RWPE2 (cell line): ENCODE measurements around the gene EML6.

ENCODE experiments used
- ATAC-seq: fragments of 200-7000 bp; cut with Tn5 transposase; 3 replicates; pipeline ENCODE4 v1.9.1; 2021; ENCODE audit warnings: low read depth
- DNase-seq: peaks from one replicate; pipeline ENCODE4 v3.0.0-alpha.2; 2020; ENCODE audit warnings: low spot score
- H3K27ac ChIP-seq: fragments of 450-650 bp; 2 replicates; pipeline ENCODE4 v1.5.1; 2017; ENCODE audit warnings: mild to moderate bottlenecking; ENCODE audit not compliant: poor library complexity, severe bottlenecking
- H3K27me3 ChIP-seq: fragments of 250-450 bp; sonication (Bioruptor Pico); 2 replicates; pipeline ENCODE4 v1.5.1; 2021; ENCODE audit warnings: mild to moderate bottlenecking, moderate library complexity; ENCODE audit not compliant: insufficient read depth, poor library complexity, severe bottlenecking
- H3K36me3 ChIP-seq: fragments of 250-450 bp; sonication (Bioruptor Pico); 2 replicates; pipeline ENCODE4 v1.5.1; 2020; ENCODE audit warnings: low read depth, mild to moderate bottlenecking, moderate library complexity
- H3K4me1 ChIP-seq: fragments of 250-450 bp; sonication (Bioruptor Pico); 2 replicates; pipeline ENCODE4 v1.5.1; 2021; ENCODE audit warnings: mild to moderate bottlenecking, moderate library complexity; ENCODE audit not compliant: insufficient read depth, poor library complexity, severe bottlenecking
- H3K4me3 ChIP-seq: fragments of 250-450 bp; sonication (Bioruptor Pico); 2 replicates; pipeline ENCODE4 v1.5.1; 2021; ENCODE audit warnings: mild to moderate bottlenecking, moderate library complexity; ENCODE audit not compliant: severe bottlenecking
- H3K9me3 ChIP-seq: fragments of 250-450 bp; sonication (Bioruptor Pico); 2 replicates; pipeline ENCODE4 v1.5.1; 2021; ENCODE audit warnings: mild to moderate bottlenecking, moderate library complexity; ENCODE audit not compliant: severe bottlenecking
- CTCF ChIP-seq: fragments of 450-650 bp; IDR thresholded peaks from one replicate; pipeline ENCODE4 v1.5.1; 2017; ENCODE audit warnings: mild to moderate bottlenecking, moderate library complexity; ENCODE audit not compliant: poor library complexity, severe bottlenecking

Gene EML6

GRCh38 chr2:54881759-54882158 is 158.3 kb downstream of the EML6 start:
- no peaks in the 10 kb centered on the region for H3K36me3 ChIP-seq
- no peak overlapping the region for H3K27ac ChIP-seq
- H3K4me3 ChIP-seq, result no peak overlapping the region
- no peak for DNase-seq
- H3K4me1 ChIP-seq, result no peaks in the 10 kb centered on the region
- no peak for ATAC-seq
- TF ChIP-seq CTCF, result no peak
- H3K27me3 ChIP-seq, result no peaks in the 10 kb centered on the region
- H3K9me3 ChIP-seq, result no peaks in the 10 kb centered on the region

GRCh38 chr2:54885891-54886290 is 162.4 kb downstream of the EML6 start:
- no peaks in the 10 kb centered on the region for H3K36me3 ChIP-seq

GRCh38 chr2:54887850-54888545 is 164.5 kb downstream of the EML6 start:
- Histone ChIP-seq H3K27ac (no peak overlapping the region), H3K4me1 (no peaks in the 10 kb centered on the region), H3K27me3 (no peaks in the 10 kb centered on the region), H3K36me3 (no peaks in the 10 kb centered on the region), H3K4me3 (no peak overlapping the region), H3K9me3 (no peaks in the 10 kb centered on the region)
- ATAC-seq (no peak), DNase-seq (no peak)
- no peak for TF ChIP-seq CTCF

More at GRCh38 chr2:54885891-54886290, 162.4 kb downstream of the EML6 start:
- no peaks in the 10 kb centered on the region for H3K9me3 ChIP-seq
- no peak overlapping the region for H3K27ac ChIP-seq
- no peak for TF ChIP-seq CTCF
- no peak for DNase-seq
- ATAC-seq, result no peak
- H3K4me1 ChIP-seq, result no peaks in the 10 kb centered on the region
- H3K4me3 ChIP-seq, result no peak overlapping the region
- H3K27me3 ChIP-seq, result no peaks in the 10 kb centered on the region

GRCh38 chr2:54889053-54889452 is 165.6 kb downstream of the EML6 start:
- no peaks in the 10 kb centered on the region for H3K36me3 ChIP-seq
- no peak for ATAC-seq
- no peaks in the 10 kb centered on the region for H3K9me3 ChIP-seq
- no peak for DNase-seq
- no peak overlapping the region for H3K4me3 ChIP-seq
- H3K27me3 ChIP-seq, result no peaks in the 10 kb centered on the region
- no peak overlapping the region for H3K27ac ChIP-seq
- no peaks in the 10 kb centered on the region for H3K4me1 ChIP-seq
- no peak for TF ChIP-seq CTCF

GRCh38 chr2:54891909-54892308 is 168.4 kb downstream of the EML6 start:
- Histone ChIP-seq H3K4me1 (no peaks in the 10 kb centered on the region), H3K27me3 (no peaks in the 10 kb centered on the region), H3K36me3 (no peaks in the 10 kb centered on the region), H3K9me3 (no peaks in the 10 kb centered on the region), H3K4me3 (no peak overlapping the region), H3K27ac (no peak overlapping the region)
- DNase-seq, result no peak
- no peak for TF ChIP-seq CTCF
- ATAC-seq, result no peak
